Measurements from ENCODE around the gene PHACTR1.
"Not testable (repeated sequence)": the region's sequence is repeated elsewhere in the genome, so short reads cannot be mapped to it uniquely, and the experiment has no call there.

GRCh38 chr6:12730809-12731208 is 14.2 kb downstream of the PHACTR1 start:
- not testable (repeated sequence) for TF ChIP-seq CTCF (IDR thresholded peaks at IDR 0.05; ENCODE audit: low read length); EZH2 (IDR thresholded peaks at IDR 0.05; ENCODE audit: borderline replicate concordance, low read length)

Data from OCI-LY1 (cell line).